ENCODE measurements around the gene ZBTB49. TPM values are rescaled to one million over a fixed set of nuclear protein-coding genes. Genes with fewer than 3 reads are reported as not detected.

The ZBTB49 gene
- total and polyA plus RNA-seq, 2 donors (not counting 1 experiment from before 2014, with no cell fraction given): 7.0 to 16.9 TPM

- Histone ChIP-seq H3K27ac (ENCODE audit: low read length in 2 of 2) (no peak overlapping the region), H2AFZ (ENCODE audit: insufficient read depth, low read depth, low read length, poor library complexity, severe bottlenecking) (no peak overlapping the region), H3K27me3 (replicated peaks in 1 of 4; ENCODE audit: control extremely low read depth in 1 of 4, control insufficient read depth in 3 of 4, insufficient read depth in 4 of 4, low read length in 3 of 4) (no peaks in the 10 kb centered on the region), H3K4me2 (replicated peaks; ENCODE audit: low read depth, low read length, poor library complexity, severe bottlenecking) (no peak overlapping the region), H3K4me1 (ENCODE audit: control insufficient read depth in 2 of 2, insufficient read depth in 2 of 2, low read length in 2 of 2) (no peaks in the 10 kb centered on the region), H3K79me2 (ENCODE audit: control insufficient read depth, insufficient read depth, low read length) (no peaks in the 10 kb centered on the region), H4K20me1 (ENCODE audit: control insufficient read depth, insufficient read depth, low read length, poor library complexity, severe bottlenecking) (no peaks in the 10 kb centered on the region), H3K36me3 (replicated peaks in 1 of 2; ENCODE audit: control extremely low read depth in 1 of 2, control insufficient read depth in 1 of 2, extremely low read depth in 1 of 2, insufficient read depth in 2 of 2, low read length in 1 of 2) (peaks cover 2 to 31% of the 10 kb centered on the region in 2 experiments), H3K4me3 (ENCODE audit: control extremely low read depth in 1 of 5, extremely low read depth in 1 of 5, insufficient read depth in 1 of 5, low read depth in 2 of 5, low read length in 4 of 5) (no peak overlapping the region), H3K9ac (ENCODE audit: low read length) (no peak overlapping the region), H3K9me3 (ENCODE audit: control extremely low read depth in 1 of 3, control insufficient read depth in 2 of 3, insufficient read depth in 1 of 3, low read length in 2 of 3) (no peaks in the 10 kb centered on the region)
- no peaks in the 10 kb centered on the region for H3K4me1 Mint-ChIP-seq
- intact Hi-C loops (cut with micrococcal nuclease): no loop called here
- CTCF ChIA-PET: no interaction called here
- H3K9me3 Mint-ChIP-seq (ENCODE audit: insufficient read depth): no peaks in the 10 kb centered on the region
- no peaks in the 10 kb centered on the region for H3K27me3 Mint-ChIP-seq
- POLR2A ChIA-PET: no interaction called here
- no peak for DNase-seq
- no peak for ATAC-seq (ENCODE audit: low read depth)
- 98% methylated on average over 17 of the region's 26 CpGs for WGBS (ENCODE audit: insufficient coverage)
- H3K27ac Mint-ChIP-seq: no peak overlapping the region
- no peak overlapping the region for H3K4me3 Mint-ChIP-seq
- TF ChIP-seq EZH2 (IDR thresholded peaks at IDR 0.05; ENCODE audit: borderline replicate concordance, insufficient read depth, low read depth, low read length, poor library complexity, severe bottlenecking) (no peak), CTCF (IDR thresholded peaks at IDR 0.05) (no peak)
Observed at GRCh38 chr4:4320951-4321714, 31.1 kb downstream of the ZBTB49 start.

- TF ChIP-seq EZH2 (IDR thresholded peaks at IDR 0.05; ENCODE audit: borderline replicate concordance, insufficient read depth, low read depth, low read length, poor library complexity, severe bottlenecking): no peak
- no peak for TF ChIP-seq CTCF (IDR thresholded peaks at IDR 0.05)
- H3K27ac Mint-ChIP-seq: no peak overlapping the region
- no peaks in the 10 kb centered on the region for H3K4me1 Mint-ChIP-seq
- ChIA-PET POLR2A (no interaction called here), CTCF (no interaction called here)
- H3K4me3 Mint-ChIP-seq: no peak overlapping the region
- Histone ChIP-seq H4K20me1 (ENCODE audit: control insufficient read depth, insufficient read depth, low read length, poor library complexity, severe bottlenecking) (no peaks in the 10 kb centered on the region), H3K4me2 (replicated peaks; ENCODE audit: low read depth, low read length, poor library complexity, severe bottlenecking) (no peak overlapping the region), H3K79me2 (ENCODE audit: control insufficient read depth, insufficient read depth, low read length) (no peaks in the 10 kb centered on the region), H3K36me3 (replicated peaks in 1 of 2; ENCODE audit: control extremely low read depth in 1 of 2, control insufficient read depth in 1 of 2, extremely low read depth in 1 of 2, insufficient read depth in 2 of 2, low read length in 1 of 2) (peaks cover 1 to 23% of the 10 kb centered on the region in 2 experiments), H2AFZ (ENCODE audit: insufficient read depth, low read depth, low read length, poor library complexity, severe bottlenecking) (no peak overlapping the region), H3K4me1 (ENCODE audit: control insufficient read depth in 2 of 2, insufficient read depth in 2 of 2, low read length in 2 of 2) (no peaks in the 10 kb centered on the region), H3K4me3 (ENCODE audit: control extremely low read depth in 1 of 5, extremely low read depth in 1 of 5, insufficient read depth in 1 of 5, low read depth in 2 of 5, low read length in 4 of 5) (no peak overlapping the region), H3K9me3 (ENCODE audit: control extremely low read depth in 1 of 3, control insufficient read depth in 2 of 3, insufficient read depth in 1 of 3, low read length in 2 of 3) (no peaks in the 10 kb centered on the region), H3K9ac (ENCODE audit: low read length) (no peak overlapping the region), H3K27ac (ENCODE audit: low read length in 2 of 2) (no peak overlapping the region), H3K27me3 (replicated peaks in 1 of 4; ENCODE audit: control extremely low read depth in 1 of 4, control insufficient read depth in 3 of 4, insufficient read depth in 4 of 4, low read length in 3 of 4) (no peaks in the 10 kb centered on the region)
- no peaks in the 10 kb centered on the region for H3K27me3 Mint-ChIP-seq
- ATAC-seq (ENCODE audit: low read depth) (no peak), DNase-seq (no peak)
- intact Hi-C loops (cut with micrococcal nuclease): no loop called here
- no peaks in the 10 kb centered on the region for H3K9me3 Mint-ChIP-seq (ENCODE audit: insufficient read depth)
- WGBS (ENCODE audit: insufficient coverage): 87% methylated on average over 14 of the region's 18 CpGs
Observed at GRCh38 chr4:4321951-4322688, 32.1 kb downstream of the ZBTB49 start.
